ENCODE results near the gene UQCRFS1.
"Not testable (repeated sequence)": the region's sequence is repeated elsewhere in the genome, so short reads cannot be mapped to it uniquely, and the experiment has no call there.

GRCh38 chr19:29207403-29208187, 5.4 kb downstream of the UQCRFS1 start:
- not testable (repeated sequence) for TF ChIP-seq CTCF, EZH2 (IDR thresholded peaks at IDR 0.05)
